GM18519 (cell line): ENCODE data around the gene WDFY4.
A peak's percentile ranks its signal among the peaks of the same experiment; 100 is the strongest.

Source experiments
- ATAC-seq: cut with Tn5 transposase; IDR thresholded peaks from one replicate; pipeline ENCODE4 v1.9.1; 2021; ENCODE audit warnings: mild to moderate bottlenecking, moderate library complexity; ENCODE audit not compliant: unreplicated experiment, low FRiP score

WDFY4 gene

GRCh38 chr10:48653944-48654698 lies 30.6 kb upstream of the WDFY4 start:
- no peak for ATAC-seq

- no peak for ATAC-seq
These were observed 29.0 kb upstream of the WDFY4 start for GRCh38 chr10:48655411-48656240.

GRCh38 chr10:48656241-48656913 lies 28.3 kb upstream of the WDFY4 start:
- no peak for ATAC-seq

GRCh38 chr10:48656914-48657305 lies 27.8 kb upstream of the WDFY4 start:
- ATAC-seq: no peak

GRCh38 chr10:48657416-48657815 lies 27.3 kb upstream of the WDFY4 start:
- ATAC-seq: no peak

GRCh38 chr10:48658243-48658974 lies 26.3 kb upstream of the WDFY4 start:
- ATAC-seq: no peak

GRCh38 chr10:48658975-48659269 lies 25.8 kb upstream of the WDFY4 start:
- ATAC-seq: no peak

GRCh38 chr10:48659790-48660189 lies 24.9 kb upstream of the WDFY4 start:
- ATAC-seq: no peak

- ATAC-seq: no peak
These were observed 23.2 kb upstream of the WDFY4 start for GRCh38 chr10:48661441-48661840.

- peak; percentile 32 for ATAC-seq
These were observed 16.6 kb upstream of the WDFY4 start for GRCh38 chr10:48667960-48668590.

- peak; percentile 54 for ATAC-seq
These were observed 13.4 kb upstream of the WDFY4 start for GRCh38 chr10:48670978-48671913.

GRCh38 chr10:48671914-48672595 lies 12.6 kb upstream of the WDFY4 start:
- ATAC-seq: peak; percentile 6

GRCh38 chr10:48672596-48673265 lies 11.9 kb upstream of the WDFY4 start:
- ATAC-seq: no peak

GRCh38 chr10:48677625-48678024 lies 7.0 kb upstream of the WDFY4 start:
- no peak for ATAC-seq

GRCh38 chr10:48678041-48678440 lies 6.6 kb upstream of the WDFY4 start:
- ATAC-seq: peak; percentile 56

GRCh38 chr10:48681740-48682139 lies 2.9 kb upstream of the WDFY4 start:
- ATAC-seq: no peak

- ATAC-seq: no peak
These were observed 2.4 kb upstream of the WDFY4 start for GRCh38 chr10:48682265-48682664.

- no peak for ATAC-seq
These were observed 1.2 kb upstream of the WDFY4 start for GRCh38 chr10:48683424-48683823.
